Upper lobe of left lung (tissue), 6 donors: ENCODE measurements around the gene TCTN3. TPM values are rescaled to one million over a fixed set of nuclear protein-coding genes. Genes with fewer than 3 reads are reported as not detected.

Experiments used
- ATAC-seq, 2 donors: fragments of 200-7000 bp; cut with Tn5 transposase; one replicate each; pipeline ENCODE4 v1.9.1; 2022; ENCODE audit warnings: mild to moderate bottlenecking in 2 of 2, moderate library complexity in 2 of 2; ENCODE audit not compliant: low FRiP score in 2 of 2
- DNase-seq, 2 donors: peaks; one replicate each; pipeline ENCODE4 v3.0.0-alpha.2; 2019 to 2020
- H3K27ac ChIP-seq, 4 donors: fragments of 200-600 bp; sonication (generic); one replicate each; pipeline ENCODE4 v1.5.1; 2016 to 2019
- H3K27me3 ChIP-seq, 4 donors: fragments of 200-600 bp; sonication (generic); one replicate each; pipeline ENCODE4 v1.5.1; 2017 to 2019
- H3K36me3 ChIP-seq, 4 donors: fragments of 200-600 bp; sonication (generic); one replicate each; pipeline ENCODE4 v1.5.1; 2016 to 2019
- H3K4me1 ChIP-seq, 4 donors: fragments of 200-600 bp; sonication (generic); one replicate each; pipeline ENCODE4 v1.5.1; 2018 to 2019
- H3K4me3 ChIP-seq, 4 donors: fragments of 200-600 bp; sonication (generic); one replicate each; pipeline ENCODE4 v1.5.1; 2017 to 2019; ENCODE audit warnings: mild to moderate bottlenecking in 2 of 4, moderate library complexity in 1 of 4
- H3K9me3 ChIP-seq, 4 donors: fragments of 200-600 bp; sonication (generic); one replicate each; pipeline ENCODE4 v1.5.1; 2018 to 2019
- EP300 ChIP-seq, 4 donors: sonication (generic); formaldehyde crosslinking; IDR thresholded peaks; one replicate each; pipeline ENCODE4 v1.5.1; 2017; ENCODE audit warnings: antibody characterized with exemption in 4 of 4, control low read depth in 2 of 4
- POLR2A ChIP-seq, 4 donors: fragments of 450-650 bp; IDR thresholded peaks; one replicate each; pipeline ENCODE4 v1.5.1; 2016 to 2017; ENCODE audit warnings: antibody characterized with exemption in 4 of 4, mild to moderate bottlenecking in 2 of 4
- POLR2AphosphoS5 ChIP-seq, 2 donors: sonication (generic); formaldehyde crosslinking; IDR thresholded peaks; one replicate each; pipeline ENCODE4 v1.5.1; 2017; ENCODE audit warnings: antibody characterized with exemption in 2 of 2
- WGBS, 2 donors: methylation state at CpG; one replicate each; pipeline ENCODE4 v1.1.5; 2017 to 2018; 5-methylcytosine and 5-hydroxymethylcytosine counted together
- total RNA-seq, 6 donors: library from RNA; depleted of rRNA in 4 of 6; stranded (reverse); fragments of >200 nt in 4 of 6; gene quantifications; one replicate each; pipeline versions ENCODE4 v1.1.0 to v1.2.1, GENCODE V29; 2016 to 2021
- TF ChIP-seq, protein P1 (sequence below), 6 experiments: fragments of 450-650 bp in 4 of 6; fragments of 200-600 bp in 2 of 6; sonication (generic) in 2 of 6; IDR thresholded peaks; one replicate each; pipeline ENCODE4 v1.5.1; 2016 to 2019; ENCODE audit warnings: antibody characterized with exemption in 6 of 6
- donor health status: DM: no; HTN: no; CAD: no; lungs with moderate emphysema.
- donor health status: DM: no; HTN: yes; CAD: no; lungs with severe emphysema.

Gene TCTN3
- total RNA-seq, 6 donors from 2014 or later = 12.6 to 27.6 (median 25.5) TPM

DNA sequence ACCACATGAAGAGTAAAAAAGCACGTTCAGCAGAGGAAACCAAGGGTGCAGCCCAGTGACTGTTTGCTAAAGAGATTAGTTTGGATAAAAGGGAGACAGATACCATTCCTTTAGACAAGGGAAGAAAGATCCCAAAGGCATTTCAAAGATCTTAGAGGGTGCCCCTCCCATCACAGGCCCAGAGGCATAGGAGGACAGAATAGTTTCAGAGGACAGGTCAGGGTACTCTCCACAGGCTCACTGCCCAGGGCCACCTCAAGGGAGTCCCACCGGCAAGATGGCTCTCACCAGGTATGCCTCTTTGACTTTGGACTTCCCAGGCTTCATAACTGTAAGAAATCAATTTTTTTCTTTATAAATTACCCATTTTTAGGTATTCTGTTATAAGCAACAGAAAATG lies 4.7 kb upstream of the TCTN3 start:
- WGBS, 2 donors = 50 to 68% methylated on average over 2 of the region's 2 CpGs
- no peak for TF ChIP-seq EP300 (IDR thresholded peaks at IDR 0.05)
- no peak for TF ChIP-seq POLR2AphosphoS5 (IDR thresholded peaks at IDR 0.05)
- TF ChIP-seq, protein P1, sequence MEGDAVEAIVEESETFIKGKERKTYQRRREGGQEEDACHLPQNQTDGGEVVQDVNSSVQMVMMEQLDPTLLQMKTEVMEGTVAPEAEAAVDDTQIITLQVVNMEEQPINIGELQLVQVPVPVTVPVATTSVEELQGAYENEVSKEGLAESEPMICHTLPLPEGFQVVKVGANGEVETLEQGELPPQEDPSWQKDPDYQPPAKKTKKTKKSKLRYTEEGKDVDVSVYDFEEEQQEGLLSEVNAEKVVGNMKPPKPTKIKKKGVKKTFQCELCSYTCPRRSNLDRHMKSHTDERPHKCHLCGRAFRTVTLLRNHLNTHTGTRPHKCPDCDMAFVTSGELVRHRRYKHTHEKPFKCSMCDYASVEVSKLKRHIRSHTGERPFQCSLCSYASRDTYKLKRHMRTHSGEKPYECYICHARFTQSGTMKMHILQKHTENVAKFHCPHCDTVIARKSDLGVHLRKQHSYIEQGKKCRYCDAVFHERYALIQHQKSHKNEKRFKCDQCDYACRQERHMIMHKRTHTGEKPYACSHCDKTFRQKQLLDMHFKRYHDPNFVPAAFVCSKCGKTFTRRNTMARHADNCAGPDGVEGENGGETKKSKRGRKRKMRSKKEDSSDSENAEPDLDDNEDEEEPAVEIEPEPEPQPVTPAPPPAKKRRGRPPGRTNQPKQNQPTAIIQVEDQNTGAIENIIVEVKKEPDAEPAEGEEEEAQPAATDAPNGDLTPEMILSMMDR (IDR thresholded peaks at IDR 0.05) = no peak
- no peak for TF ChIP-seq POLR2A (IDR thresholded peaks at IDR 0.05)
- H3K27me3 ChIP-seq = no peaks in the 10 kb centered on the region
- ATAC-seq = no peak
- H3K27ac ChIP-seq = no peak overlapping the region
- peaks cover 0 to 5% (median 5%) of the 10 kb centered on the region in 4 donors for H3K4me1 ChIP-seq
- no peaks in the 10 kb centered on the region for H3K9me3 ChIP-seq
- no peaks in the 10 kb centered on the region for H3K36me3 ChIP-seq
- H3K4me3 ChIP-seq = no peak overlapping the region
- DNase-seq = no peak

DNA sequence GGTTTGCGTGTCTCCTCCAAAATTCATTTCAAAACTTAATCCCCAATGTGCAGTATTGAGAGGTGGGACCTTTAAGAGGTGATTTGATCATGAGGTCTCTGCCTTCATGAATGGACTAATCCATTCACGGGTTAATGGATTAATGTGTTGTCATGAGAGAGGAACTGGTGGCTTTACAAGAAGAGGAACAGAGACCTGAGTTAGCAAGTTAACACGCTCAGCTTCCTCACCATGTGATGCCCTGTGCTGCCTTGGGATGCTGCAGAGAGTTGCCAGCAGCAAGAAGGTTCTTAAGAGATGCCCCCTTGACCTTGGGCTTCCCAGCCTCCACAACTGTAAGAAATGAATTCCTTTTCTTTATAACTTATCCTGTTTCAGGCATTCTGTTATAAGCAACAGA lies 3.7 kb upstream of the TCTN3 start:
- H3K9me3 ChIP-seq = no peaks in the 10 kb centered on the region
- H3K27me3 ChIP-seq = no peaks in the 10 kb centered on the region
- WGBS, 2 donors = 57 to 73% methylated on average over 3 of the region's 3 CpGs
- peaks cover 9 to 14% (median 13%) of the 10 kb centered on the region in 4 donors for H3K4me1 ChIP-seq
- H3K27ac ChIP-seq = peak overlapping the region in 3 of 4 donors; percentile 5 to 40 (median 19)
- peak in 1 of 2 donors; percentile 10 for ATAC-seq
- H3K36me3 ChIP-seq = no peaks in the 10 kb centered on the region
- TF ChIP-seq EP300 (IDR thresholded peaks at IDR 0.05) (no peak), POLR2AphosphoS5 (IDR thresholded peaks at IDR 0.05) (no peak), POLR2A (IDR thresholded peaks at IDR 0.05) (no peak)
- TF ChIP-seq, protein P1 (IDR thresholded peaks at IDR 0.05) = no peak
- peak in 1 of 2 donors; percentile 65 for DNase-seq
- no peak overlapping the region for H3K4me3 ChIP-seq

DNA sequence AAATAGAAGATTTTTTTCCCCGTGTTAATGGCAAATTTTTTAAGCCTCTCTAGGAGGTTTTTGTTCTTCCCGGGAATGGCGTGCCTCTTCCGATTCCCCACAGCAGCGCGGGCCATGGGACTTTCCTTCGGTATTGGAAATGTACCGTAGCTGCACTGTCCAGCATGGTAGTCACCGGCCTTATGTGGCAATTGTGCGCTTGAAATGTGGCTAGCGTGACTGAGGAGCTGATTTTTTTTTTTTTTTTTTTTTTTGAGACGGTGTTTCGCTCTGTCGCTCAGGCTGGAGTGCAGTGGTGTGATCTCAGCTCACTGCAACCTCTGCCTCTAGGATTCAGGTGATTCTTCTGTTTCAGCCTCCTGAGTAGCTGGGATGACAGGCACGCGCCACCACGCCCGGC lies 938 bp upstream of the TCTN3 start:
- no peak for ATAC-seq
- H3K27me3 ChIP-seq = no peaks in the 10 kb centered on the region
- DNase-seq = no peak
- WGBS, 2 donors = 94 to 97% methylated on average over 18 of the region's 18 CpGs
- TF ChIP-seq EP300 (IDR thresholded peaks at IDR 0.05) (no peak), POLR2AphosphoS5 (IDR thresholded peaks at IDR 0.05) (no peak), POLR2A (IDR thresholded peaks at IDR 0.05) (no peak)
- TF ChIP-seq, protein P1 (IDR thresholded peaks at IDR 0.05) = no peak
- H3K4me1 ChIP-seq = peaks cover 16 to 22% (median 20%) of the 10 kb centered on the region in 4 donors
- H3K4me3 ChIP-seq = no peak overlapping the region
- H3K27ac ChIP-seq = no peak overlapping the region
- peaks cover 0 to 20% (median 5%) of the 10 kb centered on the region in 4 donors for H3K36me3 ChIP-seq
- H3K9me3 ChIP-seq = no peaks in the 10 kb centered on the region

DNA sequence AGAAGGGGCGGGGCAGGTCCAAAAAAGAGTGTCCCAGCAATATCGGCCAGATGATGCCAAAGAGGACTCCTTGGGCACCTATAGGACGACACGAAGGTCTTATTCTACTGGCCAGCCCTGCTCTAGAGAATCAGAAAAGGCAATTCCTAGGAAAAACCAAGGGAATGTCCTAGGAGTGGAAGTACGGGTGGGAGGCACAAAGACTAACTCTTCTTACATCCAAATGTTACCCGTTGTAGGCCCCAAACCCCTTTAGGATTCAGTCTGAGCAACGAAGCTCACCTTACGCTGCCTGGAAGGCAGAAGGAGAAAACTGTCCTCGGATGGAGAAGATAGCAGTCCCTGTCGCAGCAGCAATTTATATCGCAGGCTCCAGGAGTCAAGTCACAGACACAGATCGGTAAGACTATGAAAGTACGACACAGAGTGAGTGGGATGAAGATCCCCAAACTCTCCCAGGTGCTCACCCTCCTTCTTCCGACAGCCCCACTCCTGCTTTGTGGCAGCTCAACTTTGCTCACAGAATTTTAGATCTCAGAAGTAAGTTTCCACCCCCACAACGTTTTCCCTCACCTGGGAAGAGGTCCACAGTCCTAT lies 558 bp downstream of the TCTN3 start:
- H3K27me3 ChIP-seq = no peaks in the 10 kb centered on the region
- 9 to 10% methylated on average over 15 of the region's 15 CpGs for WGBS, 2 donors
- peak overlapping the region; percentile 72 to 86 (median 78) for H3K4me3 ChIP-seq
- peaks cover 16 to 22% (median 20%) of the 10 kb centered on the region in 4 donors for H3K4me1 ChIP-seq
- H3K9me3 ChIP-seq = no peaks in the 10 kb centered on the region
- H3K36me3 ChIP-seq = peaks cover 0 to 32% (median 6%) of the 10 kb centered on the region in 4 donors
- ATAC-seq (no peak), DNase-seq (no peak)
- peak overlapping the region; percentile 70 to 87 (median 81) for H3K27ac ChIP-seq
- TF ChIP-seq POLR2AphosphoS5 (IDR thresholded peaks at IDR 0.05) (no peak), EP300 (IDR thresholded peaks at IDR 0.05) (no peak), POLR2A (IDR thresholded peaks at IDR 0.05) (no peak)
- TF ChIP-seq, protein P1 (IDR thresholded peaks at IDR 0.05) = no peak

DNA sequence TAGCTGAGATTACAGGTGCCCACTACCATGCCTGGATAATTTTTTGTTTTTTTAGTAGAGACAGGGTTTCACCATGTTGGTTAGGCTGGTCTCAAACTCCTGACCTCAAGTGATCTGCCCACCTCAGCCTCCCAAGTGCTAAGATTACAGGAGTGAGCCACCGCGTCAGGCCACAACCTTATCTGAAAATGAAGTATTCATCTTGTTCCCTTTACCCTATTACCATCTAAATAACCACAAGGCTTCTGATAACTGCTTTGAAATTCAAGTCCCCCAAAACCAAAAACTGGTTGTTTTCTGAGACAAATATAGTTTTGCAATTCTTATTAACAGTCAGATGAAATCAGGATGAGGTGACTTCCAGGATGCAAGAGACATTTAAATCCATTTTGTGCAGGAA lies 2.4 kb downstream of the TCTN3 start:
- peaks cover 7 to 48% (median 17%) of the 10 kb centered on the region in 4 donors for H3K36me3 ChIP-seq
- no peak overlapping the region for H3K4me3 ChIP-seq
- H3K9me3 ChIP-seq = no peaks in the 10 kb centered on the region
- no peaks in the 10 kb centered on the region for H3K27me3 ChIP-seq
- no peak for DNase-seq
- WGBS, 2 donors = 97 to 100% methylated on average over 2 of the region's 2 CpGs
- H3K27ac ChIP-seq = no peak overlapping the region
- TF ChIP-seq POLR2A (IDR thresholded peaks at IDR 0.05) (no peak), EP300 (IDR thresholded peaks at IDR 0.05) (no peak), POLR2AphosphoS5 (IDR thresholded peaks at IDR 0.05) (no peak)
- TF ChIP-seq, protein P1 (IDR thresholded peaks at IDR 0.05) = no peak
- ATAC-seq = no peak
- peaks cover 16 to 22% (median 20%) of the 10 kb centered on the region in 4 donors for H3K4me1 ChIP-seq
